DOHH2 (cell line): ENCODE results near the gene PDIA2.

ENCODE experiments used
- H3F3A ChIP-seq: fragments of 200-600 bp; sonication (generic), shearing (Covaris generic); 2 replicates; pipeline ENCODE4 v1.6.0; 2016; ENCODE audit warnings: antibody characterized with exemption, mild to moderate bottlenecking; ENCODE audit not compliant: control insufficient read depth, insufficient read depth
- H3K27ac ChIP-seq: fragments of 200-600 bp; sonication (generic); 2 replicates; pipeline ENCODE4 v1.5.1; 2014; ENCODE audit warnings: low read depth, mild to moderate bottlenecking, low read length, moderate library complexity
- H3K27me3 ChIP-seq: fragments of 200-600 bp; sonication (generic); 2 replicates; pipeline ENCODE4 v1.6.1; 2014; ENCODE audit warnings: mild to moderate bottlenecking, low read length, mixed read lengths; ENCODE audit not compliant: control insufficient read depth
- H3K36me3 ChIP-seq: fragments of 200-600 bp; sonication (generic); 2 replicates; pipeline ENCODE4 v1.6.1; 2014; ENCODE audit warnings: mild to moderate bottlenecking, low read length, moderate library complexity, mixed read lengths; ENCODE audit not compliant: control insufficient read depth
- H3K4me1 ChIP-seq: fragments of 200-600 bp; sonication (generic); 2 replicates; pipeline ENCODE4 v1.6.1; 2014; ENCODE audit warnings: mild to moderate bottlenecking, low read length, mixed read lengths; ENCODE audit not compliant: control insufficient read depth
- H3K4me2 ChIP-seq: fragments of 200-600 bp; sonication (generic); 2 replicates; pipeline ENCODE4 v1.6.0; 2014; ENCODE audit warnings: mild to moderate bottlenecking, low read length, moderate library complexity
- H3K4me3 ChIP-seq: fragments of 200-600 bp; sonication (generic); 2 replicates; pipeline ENCODE4 v1.5.1; 2014; ENCODE audit warnings: mild to moderate bottlenecking, low read length, mixed read lengths
- H3K79me2 ChIP-seq: fragments of 200-600 bp; sonication (generic); 2 replicates; pipeline ENCODE4 v1.6.1; 2014; ENCODE audit warnings: mild to moderate bottlenecking, low read length, mixed read lengths; ENCODE audit not compliant: control insufficient read depth
- H3K9me2 ChIP-seq: fragments of 200-600 bp; sonication (generic); replicated peaks from 2 replicates; pipeline ENCODE4 v1.6.1; 2014; ENCODE audit warnings: mild to moderate bottlenecking, low read length, mixed read lengths; ENCODE audit not compliant: control insufficient read depth
- H3K9me3 ChIP-seq: fragments of 200-600 bp; sonication (generic); 2 replicates; pipeline ENCODE4 v1.6.1; 2014; ENCODE audit warnings: antibody characterized with exemption, low read length, mixed read lengths; ENCODE audit not compliant: control insufficient read depth, insufficient read depth
- H4K20me1 ChIP-seq: fragments of 200-600 bp; sonication (generic); 2 replicates; pipeline ENCODE4 v1.6.0; 2014; ENCODE audit warnings: low read depth, mild to moderate bottlenecking, antibody characterized with exemption, low read length, moderate library complexity; ENCODE audit not compliant: control insufficient read depth, insufficient read depth
- CTCF ChIP-seq: fragments of 200-600 bp; sonication (generic); IDR thresholded peaks from one replicate; pipeline ENCODE4 v1.5.1; 2014; ENCODE audit warnings: antibody characterized with exemption, mild to moderate bottlenecking, low read depth, low read length; ENCODE audit not compliant: poor library complexity, severe bottlenecking
- EZH2phosphoT487 ChIP-seq: fragments of 200-600 bp; sonication (generic); IDR thresholded peaks from 2 replicates; pipeline ENCODE4 v1.6.1; 2017; ENCODE audit warnings: borderline replicate concordance, mild to moderate bottlenecking, antibody characterized with exemption, low read length, moderate library complexity, mixed read lengths

Gene PDIA2

GRCh38 chr16:297832-298231 lies 14.9 kb downstream of the PDIA2 start:
- H3K9me2 ChIP-seq: no peaks in the 10 kb centered on the region
- no peak overlapping the region for H3K4me2 ChIP-seq
- TF ChIP-seq CTCF: no peak
- TF ChIP-seq EZH2phosphoT487: no peak
- H3K27me3 ChIP-seq: no peaks in the 10 kb centered on the region
- H4K20me1 ChIP-seq: no peaks in the 10 kb centered on the region
- no peaks in the 10 kb centered on the region for H3F3A ChIP-seq
- H3K4me1 ChIP-seq: no peaks in the 10 kb centered on the region
- no peaks in the 10 kb centered on the region for H3K9me3 ChIP-seq
- H3K36me3 ChIP-seq: peaks cover 6% of the 10 kb centered on the region; the same call in 1 of the 2 replicates
- H3K27ac ChIP-seq: no peak overlapping the region
- H3K4me3 ChIP-seq: no peak overlapping the region
- H3K79me2 ChIP-seq: no peaks in the 10 kb centered on the region

GRCh38 chr16:301235-301634 lies 18.3 kb downstream of the PDIA2 start:
- no peak overlapping the region for H3K4me2 ChIP-seq
- no peaks in the 10 kb centered on the region for H3K9me2 ChIP-seq
- H3K36me3 ChIP-seq: peaks cover 4% of the 10 kb centered on the region; the same call in 1 of the 2 replicates
- H3K4me1 ChIP-seq: no peaks in the 10 kb centered on the region
- H3K79me2 ChIP-seq: no peaks in the 10 kb centered on the region
- no peak overlapping the region for H3K4me3 ChIP-seq
- H3K9me3 ChIP-seq: no peaks in the 10 kb centered on the region
- no peaks in the 10 kb centered on the region for H4K20me1 ChIP-seq
- H3K27ac ChIP-seq: no peak overlapping the region
- H3F3A ChIP-seq: no peaks in the 10 kb centered on the region
- H3K27me3 ChIP-seq: no peaks in the 10 kb centered on the region
- TF ChIP-seq CTCF (no peak), EZH2phosphoT487 (no peak)

GRCh38 chr16:301950-302349 lies 19.0 kb downstream of the PDIA2 start:
- Histone ChIP-seq H3K9me2 (no peaks in the 10 kb centered on the region), H3K9me3 (no peaks in the 10 kb centered on the region), H3K27ac (no peak overlapping the region), H3K4me1 (no peaks in the 10 kb centered on the region), H3K4me3 (no peak overlapping the region), H3K4me2 (no peak overlapping the region), H3K36me3 (peaks cover 4% of the 10 kb centered on the region; the same call in 1 of the 2 replicates), H4K20me1 (no peaks in the 10 kb centered on the region), H3K27me3 (no peaks in the 10 kb centered on the region), H3F3A (no peaks in the 10 kb centered on the region), H3K79me2 (no peaks in the 10 kb centered on the region)
- TF ChIP-seq EZH2phosphoT487 (no peak), CTCF (no peak)
